Measurements from ENCODE around the gene RXRA.

Gene RXRA

DNA sequence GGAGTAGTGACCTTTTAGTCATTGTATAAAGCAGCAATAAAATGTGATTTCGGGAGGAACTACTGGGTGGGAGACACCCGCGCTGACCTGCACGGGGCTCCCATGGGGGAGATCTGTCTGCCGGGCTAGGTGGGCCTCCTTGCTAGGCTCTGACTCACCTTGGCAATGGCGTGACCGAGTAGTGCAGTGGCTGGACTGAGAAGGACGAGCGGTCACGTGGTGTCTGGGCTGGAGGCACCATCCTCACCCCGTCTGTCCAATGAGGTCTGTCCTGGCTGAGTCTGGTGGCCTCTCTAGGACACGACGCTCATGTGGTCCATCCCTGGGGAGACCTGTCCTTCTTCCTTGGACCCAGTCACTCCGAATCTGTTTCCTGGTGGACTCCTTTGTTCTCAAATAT is 151.7 kb downstream of the RXRA start:
- no peak for DNase-seq

DNA sequence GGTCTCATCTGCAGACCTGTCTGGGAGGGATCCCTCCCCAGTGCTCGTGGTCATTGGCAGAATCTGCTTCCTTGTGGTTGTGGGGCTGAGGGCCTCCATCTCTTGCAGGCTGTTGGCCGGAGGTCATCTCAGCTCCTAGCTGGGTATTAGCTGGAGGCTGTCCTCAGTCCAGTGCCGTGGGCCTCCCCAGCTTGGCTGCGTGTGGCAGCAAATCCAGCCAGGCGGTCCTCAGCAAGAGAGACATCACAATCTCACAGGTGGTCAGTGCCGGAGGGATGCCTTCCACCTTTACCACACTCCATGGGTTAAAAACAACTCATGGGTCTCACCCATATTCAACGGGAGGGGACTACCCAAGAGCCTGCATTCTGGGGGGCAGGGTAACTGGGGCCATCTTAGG is 155.5 kb downstream of the RXRA start:
- no peak for DNase-seq

DNA sequence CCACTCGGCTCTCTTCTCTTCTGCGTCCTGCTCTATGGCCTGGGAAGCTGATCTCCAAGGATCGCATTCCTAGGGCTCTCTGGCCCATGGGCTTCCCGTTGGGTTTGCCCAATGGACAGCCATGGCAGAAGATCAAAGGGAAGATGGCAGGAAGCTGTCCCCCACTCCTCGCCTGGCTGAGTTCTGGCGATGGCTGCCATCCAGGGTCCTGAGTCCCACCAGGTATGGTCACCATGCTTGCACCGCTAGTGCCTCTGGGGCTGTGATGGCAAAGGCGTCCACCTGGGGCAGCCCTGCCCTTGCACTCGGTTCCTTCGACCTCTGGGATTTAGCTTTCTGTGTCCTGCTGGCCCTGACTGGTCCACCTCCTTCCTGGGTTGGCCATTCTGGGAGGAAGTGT is 156.0 kb downstream of the RXRA start:
- DNase-seq: no peak

DNA sequence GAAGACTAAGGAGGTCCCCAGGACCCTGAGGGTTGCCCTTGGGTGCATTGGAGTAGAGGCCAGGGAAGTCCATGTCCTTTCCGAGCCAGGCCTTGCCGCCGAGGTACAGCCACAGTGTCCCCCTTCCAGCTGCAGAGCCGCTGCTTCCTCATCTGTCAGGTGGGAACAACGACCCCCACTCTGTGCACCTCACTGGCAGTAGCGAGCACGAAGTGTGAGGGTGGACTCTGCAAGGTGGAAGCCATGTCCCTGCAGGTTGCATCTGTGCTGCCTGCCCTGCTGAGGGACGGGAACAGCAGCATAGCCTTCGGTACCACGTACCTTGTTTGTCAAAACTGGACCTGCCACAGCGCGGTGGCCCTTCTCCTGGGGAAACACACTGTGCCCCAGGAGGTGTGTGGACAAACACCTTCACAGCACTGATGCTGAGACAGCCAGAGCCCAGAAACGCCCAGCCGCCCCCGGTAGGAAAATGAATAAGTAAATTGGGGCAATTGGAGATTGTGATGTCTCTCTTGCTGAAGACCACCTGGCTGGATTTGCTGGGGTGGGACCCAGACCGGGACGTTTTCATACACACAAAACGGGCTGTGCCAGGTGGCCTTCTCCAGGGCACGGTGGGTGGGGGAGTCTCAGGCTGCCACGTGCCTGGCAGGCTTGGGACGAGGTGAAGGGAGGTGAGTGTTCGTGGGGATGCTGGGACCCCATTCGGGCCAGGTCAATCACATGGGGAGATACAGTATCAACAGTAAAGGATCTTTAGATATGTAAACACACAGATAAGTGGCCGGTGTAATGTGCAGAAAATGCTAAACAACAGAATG is 157.3 kb downstream of the RXRA start:
- no peak for DNase-seq

DNA sequence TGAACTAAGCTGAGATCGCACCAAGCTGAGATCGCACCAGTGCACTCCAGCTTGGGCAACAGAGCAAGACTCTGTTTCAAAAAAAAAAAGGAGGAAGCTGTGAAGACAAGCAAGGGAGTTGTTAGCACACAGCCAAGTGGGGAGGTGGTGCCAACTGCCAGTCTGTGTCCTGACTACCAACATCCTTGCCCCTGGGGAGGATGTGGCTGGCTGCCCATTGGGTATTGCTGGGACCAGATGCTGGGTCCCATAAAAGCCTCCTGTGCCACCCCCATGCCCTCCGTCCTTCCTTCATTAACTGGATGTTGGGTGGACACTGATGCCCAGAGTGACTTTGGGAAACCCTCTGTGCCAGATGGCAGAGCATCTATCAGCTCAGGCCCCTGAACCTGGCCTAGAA is 158.2 kb downstream of the RXRA start:
- DNase-seq: no peak

DNA sequence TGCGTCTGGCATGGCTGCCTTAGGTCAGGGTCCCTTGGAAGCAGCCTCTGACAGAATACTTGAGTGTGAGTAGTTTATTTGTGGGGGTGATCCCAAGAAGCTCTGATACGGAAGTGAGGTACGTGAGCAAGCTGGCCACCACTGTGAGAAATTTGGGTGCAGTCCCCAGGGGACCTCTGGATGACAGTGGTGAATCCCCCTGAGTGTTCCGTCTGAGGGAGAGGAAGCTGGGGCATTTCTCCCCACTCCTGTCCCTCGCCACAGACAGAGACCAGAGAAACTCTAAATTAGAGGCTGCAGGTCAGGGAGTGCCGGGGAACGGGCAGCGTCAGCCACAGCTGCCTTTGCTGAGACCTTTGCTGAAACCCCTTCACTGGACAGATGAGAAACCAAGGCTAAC is 159.4 kb downstream of the RXRA start:
- DNase-seq: no peak

DNA sequence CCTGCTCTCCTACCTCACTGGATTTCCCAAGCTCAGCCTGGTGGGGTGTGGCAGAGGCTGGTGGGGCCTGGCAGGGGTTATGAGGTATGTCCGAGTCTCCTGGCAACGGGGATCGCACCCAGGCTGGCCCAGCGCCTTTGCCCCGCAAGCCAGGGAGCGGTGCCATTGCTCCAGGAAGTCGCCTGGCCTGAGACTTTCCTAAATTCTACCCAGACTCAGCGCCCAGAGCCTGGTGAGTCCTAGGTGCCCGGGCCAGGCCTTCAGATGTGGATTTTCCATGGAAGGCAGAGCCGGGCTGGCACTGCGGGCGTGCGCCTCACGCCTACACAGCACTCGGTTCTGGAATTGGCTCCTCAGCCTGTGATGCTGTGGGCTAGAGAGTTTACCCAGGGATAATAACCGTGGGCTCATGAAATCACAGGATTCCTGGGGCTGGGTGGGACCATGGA is 159.9 kb downstream of the RXRA start:
- DNase-seq: no peak

DNA sequence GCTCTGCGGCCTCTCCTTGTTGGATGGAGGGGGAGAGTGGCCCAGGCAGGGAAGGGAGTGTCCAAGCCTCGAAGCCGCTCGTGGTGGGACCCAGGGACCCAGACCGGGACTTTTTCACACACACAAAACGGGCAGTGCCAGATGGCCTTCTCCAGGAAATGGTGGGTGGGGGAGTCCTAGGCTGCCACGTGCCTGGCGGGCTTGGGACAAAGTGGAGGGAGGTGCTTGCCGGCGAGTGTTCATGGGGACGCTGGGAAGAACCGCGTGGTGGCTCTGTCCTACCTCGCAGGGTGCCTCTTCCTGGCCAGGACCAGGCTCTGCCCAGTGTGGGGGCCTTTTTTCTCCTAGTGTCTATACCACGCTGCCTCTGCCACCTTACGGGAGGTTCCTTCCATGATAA is 160.3 kb downstream of the RXRA start:
- DNase-seq: no peak

Measured in SHP77 treated with DMSO at 0.1 percent for 48 hours (cell line).